GM06990 (cell line): ENCODE data around the gene MMP10.

Source experiments
- DNase-seq: peaks from one replicate; pipeline ENCODE4 v3.0.0-alpha.2; 2011; ENCODE audit not compliant: insufficient read length; ENCODE audit errors: extremely low read depth
- H3K27me3 ChIP-seq: replicated peaks from 2 replicates; pipeline ENCODE4 v1.6.0; 2011; ENCODE audit warnings: low read length; ENCODE audit not compliant: control insufficient read depth, insufficient read depth
- H3K36me3 ChIP-seq: 2 replicates; pipeline ENCODE4 v1.5.1; 2011; ENCODE audit warnings: low read length; ENCODE audit not compliant: control insufficient read depth, insufficient read depth
- H3K4me3 ChIP-seq: replicated peaks from 2 replicates; pipeline ENCODE4 v1.5.1; 2011; ENCODE audit warnings: low read depth, mild to moderate bottlenecking, control low read depth, low read length
- CTCF ChIP-seq: IDR thresholded peaks from 2 replicates; pipeline ENCODE4 v1.5.1; 2011; ENCODE audit warnings: low read length, control low read depth, mild to moderate bottlenecking, inconsistent platforms; ENCODE audit not compliant: insufficient read depth, poor library complexity, severe bottlenecking

Gene MMP10

GRCh38 chr11:102780491-102780918, at the start of gene MMP10:
Gene MMP10, minus strand, starts transcription at chr11:102780628. Its CDS starts 37 bp downstream, at chr11:102780591.
- TF ChIP-seq CTCF = peak; percentile 39
- no peak within 1 kb of the TSS for H3K4me3 ChIP-seq

GRCh38 chr11:102829316-102830000, 49.0 kb upstream of the MMP10 start:
- H3K36me3 ChIP-seq = no peaks in the 10 kb centered on the region
- no peaks in the 10 kb centered on the region for H3K27me3 ChIP-seq
- DNase-seq = no peak
- H3K4me3 ChIP-seq = no peak overlapping the region
- no peak for TF ChIP-seq CTCF

More at GRCh38 chr11:102780491-102780918, at the start of gene MMP10:
- DNase-seq = no peak
- Histone ChIP-seq H3K36me3 (no peaks in the 10 kb centered on the region), H3K27me3 (no peaks in the 10 kb centered on the region)

GRCh38 chr11:102824556-102824955, 44.1 kb upstream of the MMP10 start:
- no peaks in the 10 kb centered on the region for H3K36me3 ChIP-seq
- no peak for DNase-seq
- H3K27me3 ChIP-seq = no peaks in the 10 kb centered on the region; the same call in 1 of the 2 replicates
- H3K4me3 ChIP-seq = no peak overlapping the region
- TF ChIP-seq CTCF = no peak

GRCh38 chr11:102819491-102819890, 39.1 kb upstream of the MMP10 start:
- TF ChIP-seq CTCF = no peak
- no peak overlapping the region for H3K4me3 ChIP-seq
- H3K36me3 ChIP-seq = no peaks in the 10 kb centered on the region
- H3K27me3 ChIP-seq = no peaks in the 10 kb centered on the region; the same call in 1 of the 2 replicates
- DNase-seq = no peak

GRCh38 chr11:102813484-102813883, 33.1 kb upstream of the MMP10 start:
- TF ChIP-seq CTCF = no peak
- Histone ChIP-seq H3K4me3 (no peak overlapping the region), H3K36me3 (no peaks in the 10 kb centered on the region), H3K27me3 (no peaks in the 10 kb centered on the region)
- DNase-seq = no peak
